ENCODE measurements around the gene DNAH7. TPM values are rescaled to one million over a fixed set of nuclear protein-coding genes. Genes with fewer than 3 reads are reported as not detected.

The DNAH7 gene
- total RNA-seq = 1.1 TPM in 1 of 2 replicates, not detected in the other

GRCh38 chr2:196068271-196069209 lies at the start of gene DNAH7:
TSS of gene DNAH7 (minus strand) at chr2:196068837. CDS start at chr2:196068711, 126 bp downstream.

Other genes with a start within 250 kb of the DNAH7 start
- gene STK17B, start 102.7 kb upstream of the DNAH7 start, total RNA-seq = 11.0 and 14.7 TPM in 2 replicates